Spleen (tissue), 11 donors: ENCODE measurements around the gene AGAP3. TPM values are rescaled to one million over a fixed set of nuclear protein-coding genes. Genes with fewer than 3 reads are reported as not detected.

Experiments
- DNase-seq: peaks from one replicate; pipeline ENCODE4 v3.0.0-alpha.2; 2020
- H3K27ac ChIP-seq, 8 donors: fragments of 200-600 bp; sonication (generic) in 7 of 8; 1 replicate in 4 of 8; 2 replicates in 4 of 8; pipeline versions ENCODE4 v1.5.0 to v1.8.0; 2016 to 2021; ENCODE audit warnings: inconsistent platforms in 4 of 8, mild to moderate bottlenecking in 4 of 8, moderate library complexity in 1 of 8
- H3K27me3 ChIP-seq, 7 donors: fragments of 200-600 bp; sonication (generic) in 6 of 7; replicated peaks in 1 of 7; 1 replicate in 4 of 7; 2 replicates in 3 of 7; pipeline versions ENCODE4 v1.5.0 to v1.8.0; 2016 to 2021; ENCODE audit warnings: inconsistent platforms in 3 of 7, mild to moderate bottlenecking in 1 of 7
- H3K36me3 ChIP-seq, 6 donors: fragments of 200-600 bp; sonication (generic) in 5 of 6; 1 replicate in 4 of 6; 2 replicates in 2 of 6; pipeline versions ENCODE4 v1.5.0 to v1.8.0; 2016 to 2021; ENCODE audit warnings: inconsistent platforms in 2 of 6
- H3K4me1 ChIP-seq, 6 donors: fragments of 200-600 bp; sonication (generic) in 5 of 6; 1 replicate in 3 of 6; 2 replicates in 3 of 6; pipeline versions ENCODE4 v1.5.0 to v1.8.0; 2016 to 2021; ENCODE audit warnings: inconsistent platforms in 3 of 6
- H3K4me3 ChIP-seq, 8 donors: fragments of 200-600 bp; sonication (generic) in 7 of 8; 1 replicate in 4 of 8; 2 replicates in 4 of 8; pipeline versions ENCODE4 v1.5.0 to v1.8.0; 2016 to 2021; ENCODE audit warnings: inconsistent platforms in 4 of 8, mild to moderate bottlenecking in 4 of 8, moderate library complexity in 2 of 8
- H3K9me3 ChIP-seq, 8 donors: fragments of 200-600 bp; sonication (generic) in 7 of 8; 1 replicate in 4 of 8; 2 replicates in 4 of 8; pipeline versions ENCODE4 v1.5.0 to v1.8.0; 2016 to 2021; ENCODE audit warnings: inconsistent platforms in 4 of 8
- POLR2A ChIP-seq, 3 donors: fragments of 450-650 bp; IDR thresholded peaks; one replicate each; pipeline ENCODE4 v1.5.1; 2017; ENCODE audit warnings: antibody characterized with exemption in 3 of 3, mild to moderate bottlenecking in 1 of 3
- POLR2AphosphoS5 ChIP-seq, 3 donors: sonication (generic); formaldehyde crosslinking; IDR thresholded peaks; one replicate each; pipeline ENCODE4 v1.5.1; 2017; ENCODE audit warnings: antibody characterized with exemption in 3 of 3
- WGBS, 5 donors: extraction: QIAGEN DNeasy Blood & Tissue Kit in 3 of 5; methylation state at CpG; one replicate each; pipeline versions ENCODE4 v1.1.5 to v1.1.7; 2013 to 2018; 5-methylcytosine and 5-hydroxymethylcytosine counted together
- intact Hi-C: fragments of 100-400 bp; cut with DNase I; formaldehyde crosslinking; loops from one replicate; pipeline ENCODE4 v1.15.0; 2023; ENCODE audit warnings: low total_unique reads
- polyA plus RNA-seq, 3 donors: library from polyadenylated mRNA; stranded (reverse); fragments of 200-250 nt; gene quantifications; one replicate each; pipeline ENCODE4 v1.2.1, GENCODE V29; 2013
- total RNA-seq, 7 donors: library from RNA; depleted of rRNA in 3 of 7; stranded (reverse); fragments of >200 nt in 3 of 7; fragmentation: NEBNext Ultra II Directional in 4 of 7; extraction: Animal tissue kit (Norgen Biotek cat#: 25700) in 4 of 7; gene quantifications; one replicate each; pipeline versions ENCODE4 v1.1.0 to v1.2.1, GENCODE V29; 2016 to 2021
- TF ChIP-seq, protein P1 (sequence below), 11 experiments: fragments of 200-600 bp in 7 of 11; fragments of 450-650 bp in 4 of 11; sonication (generic) in 4 of 11; IDR thresholded peaks in 8 of 11; conservative IDR thresholded peaks in 3 of 11; 1 replicate in 7 of 11; 2 replicates in 4 of 11; pipeline versions ENCODE4 v1.4.0 to v1.8.0; 2016 to 2021; ENCODE audit warnings: antibody characterized with exemption in 11 of 11, inconsistent platforms in 4 of 11, mild to moderate bottlenecking in 1 of 11
- donor health status: healthy with polysubstance abuse.
- donor health status: DM: no; HTN: no; CAD: no; lungs with moderate emphysema.
- donor health status: DM: no; HTN: no; CAD: no.
- donor health status: Bipolar disorder and iron deficiency.
- donor health status: healthy.
- donor health status: DM: no; HTN: no; CAD: no.
- donor health status: DM: yes; HTN: yes; CAD: no.

The AGAP3 gene
- total and polyA plus RNA-seq, 10 donors: 21.8 to 94.4 (median 72.6) TPM

DNA sequence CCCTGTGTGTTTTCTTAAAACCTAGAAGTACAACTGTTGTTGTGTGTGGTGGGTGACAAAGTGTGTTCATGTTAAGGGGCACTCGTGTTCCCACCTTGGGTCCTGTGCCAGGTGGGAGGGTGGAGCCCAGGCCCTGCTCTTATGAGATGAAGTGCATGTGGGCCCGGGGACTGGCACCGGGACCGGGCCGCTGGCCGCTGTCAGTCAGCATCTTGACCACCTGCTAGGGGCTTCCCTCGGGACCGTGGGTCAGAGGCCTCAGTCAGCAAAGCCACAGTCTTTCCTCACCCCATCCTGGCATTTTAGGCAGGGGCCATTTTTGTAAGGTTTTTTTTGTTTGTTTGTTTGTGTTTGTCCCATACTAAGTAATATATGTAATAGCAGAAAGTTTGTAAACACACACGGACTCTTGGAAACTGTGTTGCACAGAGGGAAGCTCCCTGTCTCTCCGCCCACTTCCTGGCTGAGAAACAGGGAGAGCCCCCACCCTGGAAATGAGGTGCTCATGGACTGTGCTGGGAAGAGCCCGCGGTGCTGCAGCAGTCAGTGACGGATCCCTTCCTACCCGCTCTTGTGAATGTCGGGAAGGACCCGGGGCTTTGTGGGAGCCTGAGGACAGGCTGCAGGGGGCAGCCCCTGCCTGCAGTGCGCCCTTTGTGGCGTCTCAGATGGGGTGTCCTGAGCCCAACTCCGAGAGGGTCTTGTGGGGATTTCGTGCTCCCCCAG is 13.4 kb downstream of the AGAP3 start:
- no peak for DNase-seq
- intact Hi-C loops: no loop called here
- 62 to 83% (median 78%) methylated on average over 17 to 20 of the region's 20 CpGs for WGBS, 5 donors
- TF ChIP-seq POLR2AphosphoS5 (IDR thresholded peaks at IDR 0.05): peak in 1 of 3 donors; percentile 23
- no peak for TF ChIP-seq POLR2A (IDR thresholded peaks at IDR 0.05)
- TF ChIP-seq, protein P1, sequence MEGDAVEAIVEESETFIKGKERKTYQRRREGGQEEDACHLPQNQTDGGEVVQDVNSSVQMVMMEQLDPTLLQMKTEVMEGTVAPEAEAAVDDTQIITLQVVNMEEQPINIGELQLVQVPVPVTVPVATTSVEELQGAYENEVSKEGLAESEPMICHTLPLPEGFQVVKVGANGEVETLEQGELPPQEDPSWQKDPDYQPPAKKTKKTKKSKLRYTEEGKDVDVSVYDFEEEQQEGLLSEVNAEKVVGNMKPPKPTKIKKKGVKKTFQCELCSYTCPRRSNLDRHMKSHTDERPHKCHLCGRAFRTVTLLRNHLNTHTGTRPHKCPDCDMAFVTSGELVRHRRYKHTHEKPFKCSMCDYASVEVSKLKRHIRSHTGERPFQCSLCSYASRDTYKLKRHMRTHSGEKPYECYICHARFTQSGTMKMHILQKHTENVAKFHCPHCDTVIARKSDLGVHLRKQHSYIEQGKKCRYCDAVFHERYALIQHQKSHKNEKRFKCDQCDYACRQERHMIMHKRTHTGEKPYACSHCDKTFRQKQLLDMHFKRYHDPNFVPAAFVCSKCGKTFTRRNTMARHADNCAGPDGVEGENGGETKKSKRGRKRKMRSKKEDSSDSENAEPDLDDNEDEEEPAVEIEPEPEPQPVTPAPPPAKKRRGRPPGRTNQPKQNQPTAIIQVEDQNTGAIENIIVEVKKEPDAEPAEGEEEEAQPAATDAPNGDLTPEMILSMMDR (IDR thresholded peaks at IDR 0.05 in 8 of 11, conservative IDR thresholded peaks at IDR 0.05 in 3 of 11): no peak
- Histone ChIP-seq H3K27me3 (no peaks in the 10 kb centered on the region), H3K27ac (no peak overlapping the region), H3K9me3 (no peaks in the 10 kb centered on the region), H3K4me3 (no peak overlapping the region), H3K4me1 (peaks cover 0 to 23% (median 16%) of the 10 kb centered on the region in 6 donors), H3K36me3 (peaks cover 0 to 17% (median 0%) of the 10 kb centered on the region in 6 donors)

DNA sequence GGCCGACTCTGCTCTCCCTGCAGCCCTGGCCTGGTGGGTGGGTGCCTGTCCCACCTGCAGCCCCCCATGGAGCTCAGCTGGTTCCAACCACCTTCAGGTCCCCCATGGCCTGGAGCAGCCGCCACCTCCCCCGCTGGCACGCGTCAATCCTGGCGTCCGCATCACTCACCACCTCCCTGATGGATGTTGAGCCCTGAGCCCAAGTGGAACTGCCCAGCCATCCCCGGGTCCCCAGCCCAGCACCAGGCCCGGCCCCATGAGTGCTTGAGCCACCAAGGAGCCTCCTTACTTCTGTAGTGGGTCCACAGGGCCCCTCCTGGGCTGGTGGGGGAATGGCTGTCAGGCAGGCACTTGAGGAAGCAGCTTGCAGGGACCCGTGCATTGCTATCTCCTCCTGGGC is 14.6 kb downstream of the AGAP3 start:
- Histone ChIP-seq H3K27ac (no peak overlapping the region), H3K4me1 (peaks cover 0 to 16% (median 8%) of the 10 kb centered on the region in 6 donors), H3K9me3 (no peaks in the 10 kb centered on the region), H3K4me3 (no peak overlapping the region), H3K27me3 (no peaks in the 10 kb centered on the region), H3K36me3 (peaks cover 0 to 19% (median 0%) of the 10 kb centered on the region in 6 donors)
- no peak for DNase-seq
- TF ChIP-seq POLR2AphosphoS5 (IDR thresholded peaks at IDR 0.05) (no peak), POLR2A (IDR thresholded peaks at IDR 0.05) (no peak)
- TF ChIP-seq, protein P1 (IDR thresholded peaks at IDR 0.05 in 8 of 11, conservative IDR thresholded peaks at IDR 0.05 in 3 of 11): no peak
- intact Hi-C loops: no loop called here
- WGBS, 5 donors: 91 to 97% (median 94%) methylated on average over 10 of the region's 10 CpGs

DNA sequence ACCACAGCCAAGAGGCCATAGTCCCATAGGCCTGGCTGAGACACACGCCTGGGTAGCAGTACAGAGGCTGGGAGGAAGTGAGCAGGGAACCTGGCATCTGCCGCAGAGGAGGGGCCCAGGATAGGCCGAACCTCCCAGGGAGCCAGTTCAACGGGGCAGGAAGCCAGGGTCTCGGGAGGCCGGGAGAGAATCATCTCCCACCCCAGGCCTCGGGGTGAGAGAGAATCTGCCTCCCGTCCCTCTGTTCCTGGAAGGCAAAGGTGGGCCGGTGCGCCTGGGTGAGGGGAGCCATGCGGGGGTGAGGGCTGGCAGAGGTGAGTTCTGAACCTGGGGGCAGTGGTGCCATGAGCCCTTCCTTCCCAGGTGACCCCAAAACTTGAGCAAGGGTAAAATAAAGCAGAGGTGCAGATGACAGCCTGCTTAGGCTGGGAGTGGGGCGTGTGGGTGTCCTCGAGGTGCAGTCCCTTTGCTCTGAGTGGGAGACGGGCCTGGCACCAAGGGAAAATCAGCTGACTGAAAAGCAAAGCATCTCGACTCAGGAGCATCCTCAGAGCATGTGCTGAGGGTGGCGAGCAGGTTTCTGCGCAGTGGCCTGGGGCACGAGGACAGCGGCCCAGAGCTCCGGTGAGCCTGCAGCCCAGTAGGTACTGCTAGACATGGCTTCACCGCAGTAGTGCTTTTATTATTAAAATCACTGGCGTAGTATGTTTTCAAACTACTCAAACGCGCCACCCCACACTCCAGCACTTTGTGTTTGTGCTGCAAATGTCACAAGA is 15.5 kb downstream of the AGAP3 start:
- Histone ChIP-seq H3K4me3 (no peak overlapping the region), H3K9me3 (no peaks in the 10 kb centered on the region), H3K4me1 (peaks cover 0 to 15% (median 8%) of the 10 kb centered on the region in 6 donors), H3K27ac (no peak overlapping the region), H3K36me3 (peaks cover 0 to 15% (median 0%) of the 10 kb centered on the region in 6 donors), H3K27me3 (no peaks in the 10 kb centered on the region)
- 83 to 90% (median 87%) methylated on average over 24 of the region's 24 CpGs for WGBS, 5 donors
- DNase-seq: no peak
- intact Hi-C loops: no loop called here
- TF ChIP-seq, protein P1 (IDR thresholded peaks at IDR 0.05 in 8 of 11, conservative IDR thresholded peaks at IDR 0.05 in 3 of 11): no peak
- no peak for TF ChIP-seq POLR2A (IDR thresholded peaks at IDR 0.05)
- TF ChIP-seq POLR2AphosphoS5 (IDR thresholded peaks at IDR 0.05): no peak

DNA sequence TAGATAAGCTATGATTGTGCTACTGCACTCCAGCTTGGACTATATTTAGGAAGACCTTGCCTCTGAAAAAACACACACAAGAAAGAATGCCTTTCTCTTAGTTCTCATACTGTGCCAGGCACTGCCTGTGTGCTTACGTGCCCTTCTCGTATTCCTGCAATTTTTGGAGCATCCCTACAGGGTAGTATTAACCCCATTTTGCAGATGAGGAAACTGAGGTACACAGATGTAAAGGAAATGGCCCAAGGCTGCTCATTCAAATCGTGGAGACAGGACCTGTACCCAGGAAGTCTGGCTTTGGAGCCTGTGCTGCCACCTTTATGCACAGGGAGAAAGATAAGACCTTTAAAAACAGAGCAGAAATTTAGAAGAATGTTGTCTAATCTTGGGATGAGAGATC is 16.7 kb downstream of the AGAP3 start:
- H3K36me3 ChIP-seq: peaks cover 0 to 16% (median 0%) of the 10 kb centered on the region in 6 donors
- peaks cover 0 to 12% (median 8%) of the 10 kb centered on the region in 6 donors for H3K4me1 ChIP-seq
- no peak overlapping the region for H3K27ac ChIP-seq
- H3K9me3 ChIP-seq: no peaks in the 10 kb centered on the region
- whole genome bisulfite sequencing, 5 donors: 69 to 72% (median 70%) methylated on average over 3 of the region's 3 CpGs
- TF ChIP-seq POLR2A (IDR thresholded peaks at IDR 0.05) (no peak), POLR2AphosphoS5 (IDR thresholded peaks at IDR 0.05) (no peak)
- TF ChIP-seq, protein P1 (IDR thresholded peaks at IDR 0.05 in 8 of 11, conservative IDR thresholded peaks at IDR 0.05 in 3 of 11): no peak
- no peaks in the 10 kb centered on the region for H3K27me3 ChIP-seq
- intact Hi-C loops: no loop called here
- H3K4me3 ChIP-seq: no peak overlapping the region
- DNase-seq: no peak
